A549 (cell line): ENCODE results near the gene GCK. TPM values are rescaled to one million over a fixed set of nuclear protein-coding genes. Genes with fewer than 3 reads are reported as not detected.

ENCODE experiments used
- ATAC-seq, 2 experiments: fragments of 200-7000 bp in 1 of 2; fragments of >200 bp in 1 of 2; cut with Nextera tagmentation in 1 of 2; cut with Tn5 transposase in 1 of 2; 3 replicates each; pipeline versions ENCODE4 v1.8.0 to v1.9.1; 2018 to 2020; ENCODE audit warnings: mild to moderate bottlenecking in 1 of 2, moderate library complexity in 1 of 2
- CTCF ChIA-PET: fragments of 300-600 bp; sonication (Branson Sonifier 250); formaldehyde crosslinking; extraction: SDS; loops from one replicate; lab custom pipeline; 2021; ENCODE audit warnings: antibody characterized with exemption, inconsistent platforms; lab: Yijun Ruan, JAX
- POLR2A ChIA-PET: fragments of 350-600 bp; formaldehyde crosslinking; extraction: SDS; loops from one replicate; lab custom pipeline; 2021; ENCODE audit warnings: antibody characterized with exemption, inconsistent platforms; lab: Yijun Ruan, JAX
- DNase-seq, 2 experiments: peaks; one replicate each; pipeline versions ENCODE4 v3.0.0 to v3.0.0-alpha.2; 2011 to 2016; ENCODE audit warnings: low read depth in 1 of 2, low spot score in 1 of 2
- FAIRE-seq: peaks from 2 replicates; lab custom pipeline; 2011; peaks lifted over from hg19 to GRCh38; lab: Jason Lieb, UNC
- H3K27ac ChIP-seq, 2 experiments: fragments of >200 bp; sonication (Bioruptor Twin); formaldehyde crosslinking; 3 replicates each; pipeline ENCODE4 v1.5.1; 2016 to 2017
- H3K4me1 ChIP-seq: fragments of >200 bp; sonication (Bioruptor Twin); formaldehyde crosslinking; 3 replicates; pipeline ENCODE4 v1.6.1; 2016
- H3K4me2 ChIP-seq: fragments of >200 bp; sonication (Bioruptor Twin); formaldehyde crosslinking; 3 replicates; pipeline ENCODE4 v1.6.1; 2016
- H3K4me3 ChIP-seq: fragments of >200 bp; sonication (Bioruptor Twin); formaldehyde crosslinking; 3 replicates; pipeline ENCODE4 v1.5.1; 2016
- H3K9me3 ChIP-seq: fragments of >200 bp; sonication (Bioruptor Twin); formaldehyde crosslinking; 3 replicates; pipeline ENCODE4 v1.6.1; 2016
- BCL3 ChIP-seq: fragments of >200 bp; sonication (Bioruptor Twin); formaldehyde crosslinking; IDR thresholded peaks from 3 replicates; pipeline ENCODE4 v1.6.1; 2016
- CBX2 ChIP-seq: fragments of 200-600 bp; sonication (generic); IDR thresholded peaks from 2 replicates; pipeline ENCODE4 v1.6.1; 2016; ENCODE audit warnings: low read depth, mild to moderate bottlenecking, borderline replicate concordance
- EHF ChIP-seq: fragments of 250-450 bp; sonication (Bioruptor Pico); IDR thresholded peaks from 2 replicates; pipeline ENCODE4 v1.5.0; 2020; ENCODE audit warnings: mild to moderate bottlenecking
- EP300 ChIP-seq, 2 experiments: fragments of >200 bp; sonication (Bioruptor Twin); formaldehyde crosslinking; IDR thresholded peaks; 2 replicates in 1 of 2; 3 replicates in 1 of 2; pipeline ENCODE4 v1.6.1; 2016 to 2017
- ESRRA ChIP-seq: fragments of 150-350 bp; IDR thresholded peaks from 2 replicates; pipeline ENCODE4 v1.6.1; 2014; ENCODE audit warnings: mild to moderate bottlenecking, low read length, borderline replicate concordance
- FOSL2 ChIP-seq, 2 experiments: fragments of 450-650 bp in 1 of 2; fragments of >200 bp in 1 of 2; sonication (Bioruptor Twin) in 1 of 2; formaldehyde crosslinking; IDR thresholded peaks; 2 replicates each; pipeline versions ENCODE4 v1.5.0 to v1.6.1; 2016 to 2020; ENCODE audit warnings: mild to moderate bottlenecking in 1 of 2, moderate library complexity in 1 of 2
- GATA3 ChIP-seq: IDR thresholded peaks from 2 replicates; pipeline ENCODE4 v1.6.1; 2012; ENCODE audit warnings: borderline replicate concordance
- HES2 ChIP-seq: fragments of >200 bp; sonication (Bioruptor Twin); formaldehyde crosslinking; IDR thresholded peaks from 2 replicates; pipeline ENCODE4 v1.6.1; 2016
- HMGXB4 ChIP-seq: fragments of 250-450 bp; sonication (Bioruptor Pico); IDR thresholded peaks from 2 replicates; pipeline ENCODE4 v1.5.0; 2021; ENCODE audit warnings: mild to moderate bottlenecking, moderate library complexity, borderline replicate concordance
- JUN ChIP-seq, 2 experiments: fragments of >200 bp; sonication (Bioruptor Twin); formaldehyde crosslinking; IDR thresholded peaks; 2 replicates in 1 of 2; 3 replicates in 1 of 2; pipeline ENCODE4 v1.6.1; 2016 to 2017
- KDM5A ChIP-seq: fragments of 200-600 bp; sonication (generic); IDR thresholded peaks from 2 replicates; pipeline ENCODE4 v1.6.1; 2016; ENCODE audit warnings: antibody characterized with exemption, mild to moderate bottlenecking
- MAZ ChIP-seq: fragments of 150-350 bp; IDR thresholded peaks from 2 replicates; pipeline ENCODE4 v1.6.1; 2014; ENCODE audit warnings: antibody characterized with exemption, low read depth, low read length, borderline replicate concordance
- PHF8 ChIP-seq: fragments of 200-600 bp; sonication (generic); IDR thresholded peaks from 2 replicates; pipeline ENCODE4 v1.6.1; 2016; ENCODE audit warnings: low read depth, mild to moderate bottlenecking, antibody characterized with exemption, moderate library complexity, borderline replicate concordance
- POLR2A ChIP-seq: IDR thresholded peaks from 2 replicates; pipeline ENCODE4 v1.6.1; 2012; ENCODE audit warnings: mild to moderate bottlenecking, low read length
- RCOR1 ChIP-seq: fragments of 150-350 bp; IDR thresholded peaks from 2 replicates; pipeline ENCODE4 v1.6.1; 2014; ENCODE audit warnings: antibody characterized with exemption, low read length, low read depth
- RNF2 ChIP-seq: fragments of 200-600 bp; sonication (generic); IDR thresholded peaks from 2 replicates; pipeline ENCODE4 v1.6.1; 2016; ENCODE audit warnings: low read depth, mild to moderate bottlenecking, antibody characterized with exemption, moderate library complexity, borderline replicate concordance
- SMC3 ChIP-seq: fragments of >200 bp; sonication (Bioruptor Twin); formaldehyde crosslinking; IDR thresholded peaks from 3 replicates; pipeline ENCODE4 v1.6.1; 2018; ENCODE audit warnings: inconsistent platforms
- SREBF2 ChIP-seq: fragments of 450-650 bp; IDR thresholded peaks from 2 replicates; pipeline ENCODE4 v1.6.1; 2014; ENCODE audit warnings: mild to moderate bottlenecking, moderate library complexity
- TFCP2L1 ChIP-seq: fragments of 250-450 bp; sonication (Bioruptor Pico); IDR thresholded peaks from 2 replicates; pipeline ENCODE4 v1.5.0; 2021; ENCODE audit warnings: mild to moderate bottlenecking
- TP53 ChIP-seq: fragments of 250-450 bp; sonication (Bioruptor Pico); IDR thresholded peaks from 2 replicates; pipeline ENCODE4 v1.5.0; 2021; ENCODE audit warnings: mild to moderate bottlenecking, moderate library complexity
- ZFP36 ChIP-seq: fragments of 450-650 bp; IDR thresholded peaks from 2 replicates; pipeline ENCODE4 v1.6.1; 2014; ENCODE audit warnings: borderline replicate concordance; ENCODE audit not compliant: partially characterized antibody
- ZNF302 ChIP-seq: fragments of 250-450 bp; sonication (Bioruptor Pico); IDR thresholded peaks from 2 replicates; pipeline ENCODE4 v1.9.0; 2021; ENCODE audit warnings: inconsistent platforms, mild to moderate bottlenecking, moderate library complexity
- ZSCAN20 ChIP-seq: fragments of 250-450 bp; sonication (Bioruptor Pico); IDR thresholded peaks from 2 replicates; pipeline ENCODE4 v1.8.0; 2022; ENCODE audit warnings: mild to moderate bottlenecking, moderate library complexity
- WGBS: methylation state at CpG from one replicate; pipeline ENCODE4 v1.1.6; 2017; ENCODE audit errors: missing lambda C conversion rate; 5-methylcytosine and 5-hydroxymethylcytosine counted together
- polyA plus RNA-seq, 4 experiments: library from polyadenylated mRNA; depleted of rRNA in 3 of 4; stranded (reverse); fragments of >200 nt; fragmentation: RNase III in 1 of 4; extraction: RNeasy Plus Mini Kit Qiagen cat#74134 plus additional on column Dnase treatment in 1 of 4; gene quantifications; 2 replicates in 3 of 4; 3 replicates in 1 of 4; pipeline ENCODE4 v1.2.3, GENCODE V29; 2011 to 2017
- TF ChIP-seq, protein P1 (sequence below): fragments of 150-350 bp; IDR thresholded peaks from 2 replicates; pipeline ENCODE4 v1.6.1; 2014; ENCODE audit warnings: low read depth, mild to moderate bottlenecking, low read length
- TF ChIP-seq, protein P2 (sequence below): IDR thresholded peaks from 2 replicates; pipeline ENCODE4 v1.6.1; 2012
- TF ChIP-seq, protein P3 (sequence below): IDR thresholded peaks from 2 replicates; pipeline ENCODE4 v1.6.1; 2012; ENCODE audit warnings: low read depth, borderline replicate concordance
- TF ChIP-seq, protein P4 (sequence below): IDR thresholded peaks from 2 replicates; pipeline ENCODE4 v1.6.1; 2012

Gene GCK
- polyA plus RNA-seq, 2 of the 4 experiments (the other 2 are of a cell fraction), result 0.12 TPM; not detected in 1

GRCh38 chr7:44102846-44103565 lies 86.2 kb downstream of the GCK start:
- Histone ChIP-seq H3K9me3 (no peaks in the 10 kb centered on the region), H3K4me2 (no peak overlapping the region), H3K4me1 (peaks cover 12% of the 10 kb centered on the region; the same call in 1 of the 3 replicates), H3K27ac (no peak overlapping the region), H3K4me3 (no peak overlapping the region)
- POLR2A ChIA-PET, result no interaction called here
- 60% methylated on average over 8 of the region's 8 CpGs for WGBS
- no peak for ATAC-seq
- no peak for FAIRE-seq
- no peak for TF ChIP-seq RCOR1
- TF ChIP-seq, protein P1, sequence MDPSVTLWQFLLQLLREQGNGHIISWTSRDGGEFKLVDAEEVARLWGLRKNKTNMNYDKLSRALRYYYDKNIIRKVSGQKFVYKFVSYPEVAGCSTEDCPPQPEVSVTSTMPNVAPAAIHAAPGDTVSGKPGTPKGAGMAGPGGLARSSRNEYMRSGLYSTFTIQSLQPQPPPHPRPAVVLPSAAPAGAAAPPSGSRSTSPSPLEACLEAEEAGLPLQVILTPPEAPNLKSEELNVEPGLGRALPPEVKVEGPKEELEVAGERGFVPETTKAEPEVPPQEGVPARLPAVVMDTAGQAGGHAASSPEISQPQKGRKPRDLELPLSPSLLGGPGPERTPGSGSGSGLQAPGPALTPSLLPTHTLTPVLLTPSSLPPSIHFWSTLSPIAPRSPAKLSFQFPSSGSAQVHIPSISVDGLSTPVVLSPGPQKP, result no peak
- TF ChIP-seq, protein P2, sequence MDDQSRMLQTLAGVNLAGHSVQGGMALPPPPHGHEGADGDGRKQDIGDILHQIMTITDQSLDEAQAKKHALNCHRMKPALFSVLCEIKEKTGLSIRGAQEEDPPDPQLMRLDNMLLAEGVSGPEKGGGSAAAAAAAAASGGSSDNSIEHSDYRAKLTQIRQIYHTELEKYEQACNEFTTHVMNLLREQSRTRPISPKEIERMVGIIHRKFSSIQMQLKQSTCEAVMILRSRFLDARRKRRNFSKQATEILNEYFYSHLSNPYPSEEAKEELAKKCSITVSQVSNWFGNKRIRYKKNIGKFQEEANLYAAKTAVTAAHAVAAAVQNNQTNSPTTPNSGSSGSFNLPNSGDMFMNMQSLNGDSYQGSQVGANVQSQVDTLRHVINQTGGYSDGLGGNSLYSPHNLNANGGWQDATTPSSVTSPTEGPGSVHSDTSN, result no peak
- no peak for TF ChIP-seq POLR2A
- TF ChIP-seq HES2, result no peak
- no peak for TF ChIP-seq RNF2
- no peak for TF ChIP-seq TFCP2L1
- TF ChIP-seq, protein P3, sequence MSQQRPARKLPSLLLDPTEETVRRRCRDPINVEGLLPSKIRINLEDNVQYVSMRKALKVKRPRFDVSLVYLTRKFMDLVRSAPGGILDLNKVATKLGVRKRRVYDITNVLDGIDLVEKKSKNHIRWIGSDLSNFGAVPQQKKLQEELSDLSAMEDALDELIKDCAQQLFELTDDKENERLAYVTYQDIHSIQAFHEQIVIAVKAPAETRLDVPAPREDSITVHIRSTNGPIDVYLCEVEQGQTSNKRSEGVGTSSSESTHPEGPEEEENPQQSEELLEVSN, result no peak
- TF ChIP-seq PHF8, result no peak
- TF ChIP-seq GATA3, result no peak
- TF ChIP-seq BCL3, result no peak
- no peak for TF ChIP-seq EHF (CRISPR knock-in tag)
- TF ChIP-seq SREBF2, result no peak
- TF ChIP-seq CBX2, result no peak
- TF ChIP-seq ESRRA, result no peak
- no peak for TF ChIP-seq MAZ
- TF ChIP-seq TP53 (CRISPR knock-in tag), result no peak
- no peak for TF ChIP-seq FOSL2 (IDR thresholded peaks at IDR 0.05)
- no peak for TF ChIP-seq FOSL2 (CRISPR knock-in tag; IDR thresholded peaks at IDR 0.05)
- no peak for TF ChIP-seq SMC3
- CTCF ChIA-PET, result interaction anchor here (0.6 to 1.4 kb wide), 4 partner anchors 9 to 94 kb away, joined by 3 to 4 read pairs (median 3); partner anchors contain the start of gene POLD2
- no peak for DNase-seq

DNA sequence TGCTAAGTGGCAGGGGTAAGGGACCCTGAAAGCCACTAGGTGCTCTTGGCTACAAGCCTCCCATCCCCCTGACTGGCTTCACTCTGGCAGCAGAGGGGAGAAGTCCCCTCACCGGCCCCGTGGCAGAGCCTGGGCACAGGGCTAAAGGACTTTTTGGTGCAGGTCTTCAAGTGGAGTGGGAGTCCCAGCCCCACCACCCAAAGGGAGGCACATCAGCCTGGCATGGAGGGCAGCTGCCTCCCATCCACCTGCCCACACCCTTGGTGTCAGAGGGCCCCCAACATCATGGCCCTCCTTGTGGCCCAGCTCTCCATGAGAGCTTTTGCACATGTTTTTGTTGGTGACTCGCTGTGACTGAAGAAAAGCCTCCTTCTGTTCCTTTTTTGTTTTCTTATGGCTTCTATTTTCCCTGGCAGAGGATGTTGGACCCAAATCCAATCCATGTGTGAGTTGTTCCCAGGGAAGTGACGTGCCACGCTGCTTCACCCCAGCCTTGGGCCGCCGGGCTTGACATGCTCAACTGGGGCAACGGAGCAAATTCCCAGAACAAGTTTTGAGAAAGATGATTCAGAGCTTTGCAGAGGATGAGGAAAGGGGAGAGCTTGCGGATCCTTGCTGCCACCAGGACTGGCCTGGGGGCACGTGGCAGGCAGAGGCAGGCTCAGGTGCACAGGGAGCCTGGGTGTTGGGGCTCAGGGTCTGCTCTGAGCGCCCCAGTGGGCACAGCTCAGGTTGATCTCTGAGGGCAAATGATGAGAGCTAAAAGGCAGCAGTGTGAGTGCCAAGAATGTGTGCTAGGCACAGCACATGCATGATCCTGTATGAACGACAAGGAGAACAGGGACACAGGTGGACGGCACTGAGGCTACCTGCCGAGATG lies 87.0 kb downstream of the GCK start:
- H3K9me3 ChIP-seq, result no peaks in the 10 kb centered on the region
- no peak overlapping the region for H3K4me2 ChIP-seq
- ATAC-seq (no peak), FAIRE-seq (no peak), DNase-seq (no peak)
- peaks cover 12% of the 10 kb centered on the region; the same call in 1 of the 3 replicates for H3K4me1 ChIP-seq
- ChIA-PET CTCF (interaction anchor here (1.1 to 2.2 kb wide), 5 partner anchors 10 to 94 kb away, joined by 3 to 5 read pairs (median 3); no protein-coding TSS in a partner anchor), POLR2A (interaction anchor here (0.6 kb wide), 1 partner anchor 9 kb away, joined by 3 read pairs; no protein-coding TSS in a partner anchor)
- no peak overlapping the region for H3K27ac ChIP-seq
- H3K4me3 ChIP-seq, result no peak overlapping the region
- 85% methylated on average over 13 of the region's 14 CpGs for WGBS
- TF ChIP-seq ZSCAN20, result no peak
- no peak for TF ChIP-seq ZNF302 (CRISPR knock-in tag)
- TF ChIP-seq ZFP36, result no peak
- no peak for TF ChIP-seq HMGXB4
- no peak for TF ChIP-seq EP300 (IDR thresholded peaks at IDR 0.05)
- TF ChIP-seq, protein P1, result no peak
- no peak for TF ChIP-seq CBX2
- no peak for TF ChIP-seq KDM5A
- no peak for TF ChIP-seq POLR2A
- no peak for TF ChIP-seq JUN (IDR thresholded peaks at IDR 0.05)
- TF ChIP-seq, protein P4, sequence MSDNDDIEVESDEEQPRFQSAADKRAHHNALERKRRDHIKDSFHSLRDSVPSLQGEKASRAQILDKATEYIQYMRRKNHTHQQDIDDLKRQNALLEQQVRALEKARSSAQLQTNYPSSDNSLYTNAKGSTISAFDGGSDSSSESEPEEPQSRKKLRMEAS, result no peak
- no peak for TF ChIP-seq MAZ
